Kidney (tissue), 14 donors: Measurements from ENCODE around the gene CLIC5. TPM values are rescaled to one million over a fixed set of nuclear protein-coding genes. Genes with fewer than 3 reads are reported as not detected.

ENCODE experiments used
- DNase-seq, 5 donors: peaks; one replicate each; pipeline ENCODE4 v3.0.0-alpha.2; 2013 to 2020
- FAIRE-seq: peaks from 2 replicates; lab custom pipeline; 2012; peaks lifted over from hg19 to GRCh38; lab: Jason Lieb, UNC
- H3K27ac ChIP-seq, 2 donors: one replicate each; pipeline ENCODE4 v1.7.0; 2013; ENCODE audit warnings: low read depth in 2 of 2, low read length in 2 of 2, inconsistent platforms in 1 of 2
- H3K27me3 ChIP-seq: one replicate; pipeline ENCODE4 v1.7.1; 2013; ENCODE audit warnings: low read length, inconsistent platforms; ENCODE audit not compliant: control insufficient read depth, insufficient read depth
- H3K36me3 ChIP-seq, 3 donors: one replicate each; pipeline versions ENCODE4 v1.7.0 to v1.7.1; 2013; ENCODE audit warnings: low read length in 3 of 3, control low read depth in 1 of 3, inconsistent platforms in 1 of 3; ENCODE audit not compliant: insufficient read depth in 3 of 3, control insufficient read depth in 2 of 3
- H3K4me1 ChIP-seq, 3 donors: one replicate each; pipeline versions ENCODE4 v1.7.0 to v1.7.1; 2013; ENCODE audit warnings: low read length in 3 of 3, inconsistent platforms in 1 of 3, low read depth in 1 of 3; ENCODE audit not compliant: control insufficient read depth in 2 of 3, insufficient read depth in 2 of 3
- H3K4me3 ChIP-seq, 3 donors: one replicate each; pipeline versions ENCODE4 v1.7.0 to v1.8.1; 2013; ENCODE audit warnings: low read length in 3 of 3, control low read depth in 1 of 3, inconsistent platforms in 1 of 3
- H3K9ac ChIP-seq, 3 donors: one replicate each; pipeline versions ENCODE4 v1.7.0 to v1.7.1; 2013; ENCODE audit warnings: low read length in 3 of 3, control low read depth in 1 of 3, inconsistent platforms in 1 of 3
- H3K9me3 ChIP-seq, 3 donors: one replicate each; pipeline versions ENCODE4 v1.7.0 to v1.7.1; 2013; ENCODE audit warnings: low read length in 3 of 3, control low read depth in 1 of 3, inconsistent platforms in 1 of 3; ENCODE audit not compliant: control insufficient read depth in 2 of 3, insufficient read depth in 1 of 3
- intact Hi-C: fragments of 100-400 bp; cut with DNase I; formaldehyde crosslinking; loops from one replicate; pipeline ENCODE4 v1.11.1; 2022
- polyA plus RNA-seq: library from polyadenylated mRNA; stranded (reverse); fragments of 350-450 nt; fragmentation: Illumina TruSeq; extraction: RNeasy Lipid Tissue Mini Kit (QIAGEN cat#74804); gene quantifications from one replicate; pipeline ENCODE4 v1.2.3, GENCODE V29; 2014; ENCODE audit warnings: low read depth, low replicate concordance; ENCODE audit not compliant: insufficient read depth
- total RNA-seq: library from RNA; stranded (reverse); fragmentation: NEBNext Ultra II Directional; extraction: Animal tissue kit (Norgen Biotek cat#: 25700); gene quantifications from one replicate; pipeline ENCODE4 v1.2.1, GENCODE V29; 2021
- TF ChIP-seq, protein P1 (sequence below): IDR thresholded peaks from 3 replicates; pipeline ENCODE4 v1.5.1; 2012; ENCODE audit warnings: mild to moderate bottlenecking, moderate library complexity, borderline replicate concordance; ENCODE audit not compliant: insufficient read depth; ENCODE audit errors: extremely low read depth
- donor health status: control.
- donor health status: control.
- donor health status: control.
- donor health status: control.
- donor health status: control.
- donor health status: DM: yes; HTN: yes; CAD: no.
- donor health status: Normal renal cell carcinoma (clear cell type).

Gene CLIC5
- total and polyA plus RNA-seq, 2 donors from 2014 or later, result 7.4 to 54.3 TPM

DNA sequence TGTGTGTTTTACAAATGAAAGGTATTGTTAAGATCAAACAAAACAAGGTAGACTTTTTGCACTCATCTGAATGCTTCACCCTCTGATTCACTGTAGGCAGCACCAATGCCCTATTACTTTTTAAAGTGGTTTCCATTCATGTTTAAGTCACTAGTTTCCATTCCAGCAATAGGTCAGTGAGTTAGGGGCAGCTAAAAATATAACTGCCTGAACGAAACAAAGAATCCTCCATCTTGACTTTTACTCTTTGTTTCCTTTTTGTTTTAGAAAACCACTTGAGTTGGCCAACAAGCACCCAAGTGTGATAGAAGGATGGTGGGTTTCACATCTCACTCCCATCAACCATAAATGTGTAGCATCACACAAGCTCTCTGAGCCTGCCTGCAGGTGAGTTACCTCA lies 25.5 kb downstream of the CLIC5 start:
- intact Hi-C loops, result no loop called here
- TF ChIP-seq, protein P1, sequence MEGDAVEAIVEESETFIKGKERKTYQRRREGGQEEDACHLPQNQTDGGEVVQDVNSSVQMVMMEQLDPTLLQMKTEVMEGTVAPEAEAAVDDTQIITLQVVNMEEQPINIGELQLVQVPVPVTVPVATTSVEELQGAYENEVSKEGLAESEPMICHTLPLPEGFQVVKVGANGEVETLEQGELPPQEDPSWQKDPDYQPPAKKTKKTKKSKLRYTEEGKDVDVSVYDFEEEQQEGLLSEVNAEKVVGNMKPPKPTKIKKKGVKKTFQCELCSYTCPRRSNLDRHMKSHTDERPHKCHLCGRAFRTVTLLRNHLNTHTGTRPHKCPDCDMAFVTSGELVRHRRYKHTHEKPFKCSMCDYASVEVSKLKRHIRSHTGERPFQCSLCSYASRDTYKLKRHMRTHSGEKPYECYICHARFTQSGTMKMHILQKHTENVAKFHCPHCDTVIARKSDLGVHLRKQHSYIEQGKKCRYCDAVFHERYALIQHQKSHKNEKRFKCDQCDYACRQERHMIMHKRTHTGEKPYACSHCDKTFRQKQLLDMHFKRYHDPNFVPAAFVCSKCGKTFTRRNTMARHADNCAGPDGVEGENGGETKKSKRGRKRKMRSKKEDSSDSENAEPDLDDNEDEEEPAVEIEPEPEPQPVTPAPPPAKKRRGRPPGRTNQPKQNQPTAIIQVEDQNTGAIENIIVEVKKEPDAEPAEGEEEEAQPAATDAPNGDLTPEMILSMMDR, result no peak
- Histone ChIP-seq H3K4me3 (no peak overlapping the region), H3K27ac (no peak overlapping the region), H3K4me1 (peaks cover 0 to 21% (median 8%) of the 10 kb centered on the region in 3 donors), H3K9me3 (no peaks in the 10 kb centered on the region), H3K36me3 (no peaks in the 10 kb centered on the region), H3K9ac (no peak overlapping the region), H3K27me3 (no peaks in the 10 kb centered on the region)
- no peak for DNase-seq
- no peak for FAIRE-seq

DNA sequence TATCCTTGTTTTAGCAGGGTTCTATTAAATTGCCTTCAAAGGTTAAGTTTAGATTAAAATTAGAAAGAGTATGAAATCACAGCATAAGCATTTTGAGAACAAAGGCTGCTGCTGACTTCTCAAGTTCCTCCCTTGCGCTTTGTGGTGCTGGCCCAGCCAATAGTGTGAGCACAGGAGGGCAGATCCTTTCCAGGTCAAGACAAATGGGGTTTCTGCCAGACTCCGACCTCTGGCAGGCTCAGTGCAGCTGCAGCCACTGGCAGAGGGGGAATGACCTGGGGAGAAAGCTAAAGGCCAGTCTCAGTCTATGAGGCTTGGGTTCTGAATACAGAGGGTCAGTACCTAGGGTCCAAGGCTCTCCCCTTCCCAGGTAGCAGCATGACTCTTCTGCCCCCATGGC lies 27.0 kb downstream of the CLIC5 start:
- Histone ChIP-seq H3K4me3 (no peak overlapping the region), H3K9me3 (no peaks in the 10 kb centered on the region), H3K36me3 (no peaks in the 10 kb centered on the region), H3K27ac (peak overlapping the region in 1 of 2 donors; percentile 2), H3K9ac (no peak overlapping the region), H3K27me3 (no peaks in the 10 kb centered on the region), H3K4me1 (peaks cover 0 to 21% (median 8%) of the 10 kb centered on the region in 3 donors)
- TF ChIP-seq, protein P1, result no peak
- no peak for FAIRE-seq
- intact Hi-C loops, result no loop called here
- no peak for DNase-seq

DNA sequence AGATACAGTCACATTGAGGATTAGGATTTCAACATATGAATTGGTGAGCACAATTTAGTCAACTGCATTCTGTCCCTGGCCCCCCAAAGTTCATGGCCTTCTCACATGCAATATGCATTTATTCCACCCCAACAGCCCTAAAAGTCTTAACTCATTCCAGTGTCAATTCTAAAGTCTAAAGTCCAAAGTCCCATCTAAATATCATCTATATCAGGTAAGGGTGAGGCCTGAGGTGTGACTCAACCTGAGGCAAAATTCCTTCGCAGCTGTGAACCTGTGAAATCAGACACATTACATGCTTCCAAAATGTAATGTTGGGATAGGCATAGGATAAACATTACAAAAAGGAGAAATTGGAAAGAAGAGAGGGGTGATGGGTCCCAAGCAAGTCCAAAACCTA lies 27.8 kb downstream of the CLIC5 start:
- peak overlapping the region in 1 of 2 donors; percentile 9 for H3K27ac ChIP-seq

More for the DNA sequence above, 27.8 kb downstream of the CLIC5 start:
- Histone ChIP-seq H3K9ac (no peak overlapping the region), H3K4me1 (peaks cover 0 to 21% (median 8%) of the 10 kb centered on the region in 3 donors), H3K27me3 (no peaks in the 10 kb centered on the region), H3K4me3 (no peak overlapping the region), H3K36me3 (no peaks in the 10 kb centered on the region), H3K9me3 (no peaks in the 10 kb centered on the region)
- FAIRE-seq (no peak), DNase-seq (no peak)
- TF ChIP-seq, protein P1, result no peak
- intact Hi-C loops, result no loop called here
